ENCODE data around the gene FOXI1. TPM values are rescaled to one million over a fixed set of nuclear protein-coding genes. Genes with fewer than 3 reads are reported as not detected.
"Not testable (repeated sequence)": the region's sequence is repeated elsewhere in the genome, so short reads cannot be mapped to it uniquely, and the experiment has no call there.

The FOXI1 gene
- total RNA-seq, 1 experiment from 2014 or later: not detected

- no peak for DNase-seq (ENCODE audit: low read depth, low spot score)
- in situ Hi-C loops (cut with HindIII; ENCODE audit: low pct_unique_long_range_greater_than_20kb, low sequenced_read_pairs): no loop called here
Measured at GRCh38 chr5:170112876-170113521, 7.3 kb downstream of the FOXI1 start.

GRCh38 chr5:170113522-170113900 lies 7.8 kb downstream of the FOXI1 start:
- in situ Hi-C loops (cut with HindIII; ENCODE audit: low pct_unique_long_range_greater_than_20kb, low sequenced_read_pairs): no loop called here
- no peak for DNase-seq (ENCODE audit: low read depth, low spot score)

GRCh38 chr5:170114271-170114670 lies 8.6 kb downstream of the FOXI1 start:
- in situ Hi-C loops (cut with HindIII; ENCODE audit: low pct_unique_long_range_greater_than_20kb, low sequenced_read_pairs): no loop called here

GRCh38 chr5:170115925-170116324 lies 10.2 kb downstream of the FOXI1 start:
- DNase-seq (ENCODE audit: low read depth, low spot score): no peak
- in situ Hi-C loops (cut with HindIII; ENCODE audit: low pct_unique_long_range_greater_than_20kb, low sequenced_read_pairs): no loop called here

More at GRCh38 chr5:170114271-170114670, 8.6 kb downstream of the FOXI1 start:
- DNase-seq (ENCODE audit: low read depth, low spot score): no peak

- in situ Hi-C loops (cut with HindIII; ENCODE audit: low pct_unique_long_range_greater_than_20kb, low sequenced_read_pairs): no loop called here
- no peak for DNase-seq (ENCODE audit: low read depth, low spot score)
Measured at GRCh38 chr5:170117736-170118135, 12.0 kb downstream of the FOXI1 start.

- in situ Hi-C loops (cut with HindIII; ENCODE audit: low pct_unique_long_range_greater_than_20kb, low sequenced_read_pairs): no loop called here
- DNase-seq (ENCODE audit: low read depth, low spot score): no peak
Measured at GRCh38 chr5:170120576-170120975, 14.9 kb downstream of the FOXI1 start.

- in situ Hi-C loops (cut with HindIII; ENCODE audit: low pct_unique_long_range_greater_than_20kb, low sequenced_read_pairs): no loop called here
- no peak for DNase-seq (ENCODE audit: low read depth, low spot score)
Measured at GRCh38 chr5:170121321-170121720, 15.6 kb downstream of the FOXI1 start.

- in situ Hi-C loops (cut with HindIII; ENCODE audit: low pct_unique_long_range_greater_than_20kb, low sequenced_read_pairs): no loop called here
- DNase-seq (ENCODE audit: low read depth, low spot score): no peak
Measured at GRCh38 chr5:170126061-170126460, 20.4 kb downstream of the FOXI1 start.

- DNase-seq (ENCODE audit: low read depth, low spot score): no peak
- in situ Hi-C loops (cut with HindIII; ENCODE audit: low pct_unique_long_range_greater_than_20kb, low sequenced_read_pairs): no loop called here
Measured at GRCh38 chr5:170126626-170127025, 20.9 kb downstream of the FOXI1 start.

GRCh38 chr5:170131235-170131634 lies 25.5 kb downstream of the FOXI1 start:
- no peak for DNase-seq (ENCODE audit: low read depth, low spot score)
- in situ Hi-C loops (cut with HindIII; ENCODE audit: low pct_unique_long_range_greater_than_20kb, low sequenced_read_pairs): no loop called here

- in situ Hi-C loops (cut with HindIII; ENCODE audit: low pct_unique_long_range_greater_than_20kb, low sequenced_read_pairs): no loop called here
- DNase-seq (ENCODE audit: low read depth, low spot score): no peak
Measured at GRCh38 chr5:170132269-170132975, 26.7 kb downstream of the FOXI1 start.

- DNase-seq (ENCODE audit: low read depth, low spot score): no peak
- in situ Hi-C loops (cut with HindIII; ENCODE audit: low pct_unique_long_range_greater_than_20kb, low sequenced_read_pairs): no loop called here
Measured at GRCh38 chr5:170132976-170133448, 27.3 kb downstream of the FOXI1 start.

- no peak for DNase-seq (ENCODE audit: low read depth, low spot score)
- in situ Hi-C loops (cut with HindIII; ENCODE audit: low pct_unique_long_range_greater_than_20kb, low sequenced_read_pairs): no loop called here
Measured at GRCh38 chr5:170135796-170136490, 30.2 kb downstream of the FOXI1 start.

- in situ Hi-C loops (cut with HindIII; ENCODE audit: low pct_unique_long_range_greater_than_20kb, low sequenced_read_pairs): no loop called here
- DNase-seq (ENCODE audit: low read depth, low spot score): no peak
Measured at GRCh38 chr5:170136506-170136905, 30.8 kb downstream of the FOXI1 start.

- in situ Hi-C loops (cut with HindIII; ENCODE audit: low pct_unique_long_range_greater_than_20kb, low sequenced_read_pairs): no loop called here
- DNase-seq (ENCODE audit: low read depth, low spot score): no peak
Measured at GRCh38 chr5:170137694-170138214, 32.1 kb downstream of the FOXI1 start.

- DNase-seq (ENCODE audit: low read depth, low spot score): no peak
- in situ Hi-C loops (cut with HindIII; ENCODE audit: low pct_unique_long_range_greater_than_20kb, low sequenced_read_pairs): no loop called here
Measured at GRCh38 chr5:170138273-170138672, 32.6 kb downstream of the FOXI1 start.

- no peak for DNase-seq (ENCODE audit: low read depth, low spot score)
- in situ Hi-C loops (cut with HindIII; ENCODE audit: low pct_unique_long_range_greater_than_20kb, low sequenced_read_pairs): no loop called here
Measured at GRCh38 chr5:170139786-170140335, 34.2 kb downstream of the FOXI1 start.

- in situ Hi-C loops (cut with HindIII; ENCODE audit: low pct_unique_long_range_greater_than_20kb, low sequenced_read_pairs): not testable (repeated sequence)
- peak; percentile 1 for DNase-seq (ENCODE audit: low read depth, low spot score)
Measured at GRCh38 chr5:170141196-170141595, 35.5 kb downstream of the FOXI1 start.

All from SK-MEL-5 (cell line).